ENCODE measurements around the gene SPTLC2.

DNA sequence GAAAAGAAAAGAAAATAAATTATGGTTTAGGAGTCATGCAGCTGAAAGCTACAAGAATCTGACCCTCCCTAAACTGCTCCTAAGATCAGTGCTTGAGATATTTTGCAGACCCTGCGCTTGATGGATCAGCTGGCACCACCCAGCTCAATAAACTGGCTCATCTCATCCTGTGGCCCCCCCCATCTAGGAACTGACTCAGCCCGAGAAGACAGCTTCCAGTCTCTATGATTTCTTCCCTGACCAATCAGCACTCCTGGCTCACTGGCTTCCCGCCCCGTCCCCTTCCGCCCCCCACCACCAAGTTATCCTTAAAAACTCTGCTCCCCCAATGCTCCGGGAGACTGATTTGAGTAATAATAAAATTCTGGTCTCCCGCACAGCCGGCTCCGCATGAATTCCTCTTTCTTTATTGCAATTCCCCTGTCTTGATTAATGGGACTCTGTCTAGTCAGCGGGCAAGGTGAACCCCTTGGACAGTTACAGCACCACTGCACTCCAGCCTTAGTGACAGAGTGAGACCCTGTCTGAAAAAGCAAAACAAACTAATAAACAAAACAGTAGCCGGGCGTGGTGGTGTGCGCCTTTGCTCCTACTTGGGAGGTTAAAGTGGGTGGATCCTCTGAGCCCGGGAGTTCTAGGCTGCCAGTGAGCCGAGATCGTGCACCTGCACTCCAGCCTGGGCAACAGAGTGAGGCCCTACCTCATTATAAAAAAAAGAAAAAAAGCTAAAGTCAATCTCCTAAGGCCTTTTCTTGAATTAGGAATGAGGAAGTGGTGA is 24.5 kb upstream of the SPTLC2 start:
- TF ChIP-seq, protein P1, sequence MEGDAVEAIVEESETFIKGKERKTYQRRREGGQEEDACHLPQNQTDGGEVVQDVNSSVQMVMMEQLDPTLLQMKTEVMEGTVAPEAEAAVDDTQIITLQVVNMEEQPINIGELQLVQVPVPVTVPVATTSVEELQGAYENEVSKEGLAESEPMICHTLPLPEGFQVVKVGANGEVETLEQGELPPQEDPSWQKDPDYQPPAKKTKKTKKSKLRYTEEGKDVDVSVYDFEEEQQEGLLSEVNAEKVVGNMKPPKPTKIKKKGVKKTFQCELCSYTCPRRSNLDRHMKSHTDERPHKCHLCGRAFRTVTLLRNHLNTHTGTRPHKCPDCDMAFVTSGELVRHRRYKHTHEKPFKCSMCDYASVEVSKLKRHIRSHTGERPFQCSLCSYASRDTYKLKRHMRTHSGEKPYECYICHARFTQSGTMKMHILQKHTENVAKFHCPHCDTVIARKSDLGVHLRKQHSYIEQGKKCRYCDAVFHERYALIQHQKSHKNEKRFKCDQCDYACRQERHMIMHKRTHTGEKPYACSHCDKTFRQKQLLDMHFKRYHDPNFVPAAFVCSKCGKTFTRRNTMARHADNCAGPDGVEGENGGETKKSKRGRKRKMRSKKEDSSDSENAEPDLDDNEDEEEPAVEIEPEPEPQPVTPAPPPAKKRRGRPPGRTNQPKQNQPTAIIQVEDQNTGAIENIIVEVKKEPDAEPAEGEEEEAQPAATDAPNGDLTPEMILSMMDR (IDR thresholded peaks at IDR 0.05), result no peak
- no peak for TF ChIP-seq POLR2A (IDR thresholded peaks at IDR 0.05)

Data from ovary (tissue), 3 donors.